IMR-90 (cell line): ENCODE measurements around the gene EPB41L3. TPM values are rescaled to one million over a fixed set of nuclear protein-coding genes. Genes with fewer than 3 reads are reported as not detected.

Experiments used
- ATAC-seq: fragments of 200-7000 bp; cut with Tn5 transposase; 2 replicates; pipeline ENCODE4 v1.9.1; 2020; ENCODE audit warnings: low read depth, mild to moderate bottlenecking, moderate library complexity
- BruUV-seq: library from RNA; stranded (reverse); fragments of 400-500 nt; replicated peaks from 2 replicates; lab custom pipeline; 2021; lab: Mats Ljungman, UMichigan
- CTCF ChIA-PET: fragments of 300-600 bp; formaldehyde crosslinking; extraction: SDS; loops from one replicate; lab custom pipeline; 2021; ENCODE audit warnings: antibody characterized with exemption; lab: Yijun Ruan, JAX
- POLR2A ChIA-PET: fragments of 300-600 bp; sonication (Branson Sonifier 250); formaldehyde crosslinking; loops from one replicate; lab custom pipeline; 2022; ENCODE audit warnings: antibody characterized with exemption; ENCODE audit not compliant: unreplicated experiment; lab: Charles Lee
- DNase-seq: peaks from one replicate; pipeline ENCODE4 v3.0.0; 2013
- H2AFZ ChIP-seq: replicated peaks from 2 replicates; pipeline ENCODE3; 2013; ENCODE audit warnings: low read length, mild to moderate bottlenecking; ENCODE audit not compliant: poor library complexity
- H2AK5ac ChIP-seq: 2 replicates; pipeline ENCODE4 v1.6.1; 2013; ENCODE audit warnings: low read depth, low read length, inconsistent platforms
- H2AK9ac ChIP-seq: replicated peaks from 2 replicates; pipeline ENCODE3; 2013; ENCODE audit warnings: mild to moderate bottlenecking, low read depth, low read length, moderate library complexity; ENCODE audit not compliant: poor library complexity
- H2BK120ac ChIP-seq: 2 replicates; pipeline ENCODE4 v1.6.1; 2013; ENCODE audit warnings: low read depth, low read length, inconsistent platforms
- H2BK15ac ChIP-seq: 3 replicates; pipeline ENCODE4 v1.6.1; 2013; ENCODE audit warnings: low read depth, low read length, inconsistent platforms
- H2BK20ac ChIP-seq: 2 replicates; pipeline ENCODE4 v1.6.1; 2013; ENCODE audit warnings: low read depth, mild to moderate bottlenecking, inconsistent platforms, low read length, moderate library complexity
- H2BK5ac ChIP-seq: 2 replicates; pipeline ENCODE4 v1.6.1; 2013; ENCODE audit warnings: mild to moderate bottlenecking, low read depth, low read length, inconsistent platforms; ENCODE audit not compliant: poor library complexity, severe bottlenecking
- H3K14ac ChIP-seq: replicated peaks from 2 replicates; pipeline ENCODE4 v1.6.1; 2013; ENCODE audit warnings: low read depth, low read length, inconsistent platforms
- H3K18ac ChIP-seq: 2 replicates; pipeline ENCODE4 v1.6.1; 2013; ENCODE audit warnings: low read depth, low read length, control low read depth
- H3K23ac ChIP-seq: 2 replicates; pipeline ENCODE4 v1.6.1; 2013; ENCODE audit warnings: low read depth, low read length, inconsistent platforms
- H3K27ac ChIP-seq: 2 replicates; pipeline ENCODE4 v1.5.1; 2013; ENCODE audit warnings: mild to moderate bottlenecking, control low read depth, low read length; ENCODE audit not compliant: insufficient read depth
- H3K27me3 ChIP-seq: 2 replicates; pipeline ENCODE4 v1.6.1; 2013; ENCODE audit warnings: low read length; ENCODE audit not compliant: control insufficient read depth, insufficient read depth
- H3K36me3 ChIP-seq: 2 replicates; pipeline ENCODE4 v1.6.1; 2013; ENCODE audit warnings: low read length, mixed read lengths; ENCODE audit not compliant: control insufficient read depth, insufficient read depth
- H3K4ac ChIP-seq: 2 replicates; pipeline ENCODE4 v1.6.1; 2013; ENCODE audit warnings: low read depth, low read length, inconsistent platforms
- H3K4me1 ChIP-seq: 2 replicates; pipeline ENCODE4 v1.6.1; 2013; ENCODE audit warnings: low read length, mixed read lengths; ENCODE audit not compliant: control insufficient read depth, insufficient read depth
- H3K4me2 ChIP-seq: 2 replicates; pipeline ENCODE4 v1.6.1; 2013; ENCODE audit warnings: low read depth, mild to moderate bottlenecking, control low read depth, low read length, moderate library complexity
- H3K4me3 ChIP-seq: 2 replicates; pipeline ENCODE4 v1.5.1; 2013; ENCODE audit warnings: low read depth, mild to moderate bottlenecking, control low read depth, low read length, moderate library complexity; ENCODE audit not compliant: insufficient read depth
- H3K56ac ChIP-seq: 2 replicates; pipeline ENCODE4 v1.6.1; 2013; ENCODE audit warnings: low read length, inconsistent platforms; ENCODE audit not compliant: insufficient read depth; ENCODE audit errors: extremely low read depth
- H3K79me1 ChIP-seq, 2 experiments: 2 replicates each; pipeline ENCODE4 v1.6.1; 2013; ENCODE audit warnings: low read length in 2 of 2, inconsistent platforms in 1 of 2, low read depth in 1 of 2
- H3K9ac ChIP-seq: 2 replicates; pipeline ENCODE4 v1.6.1; 2013; ENCODE audit warnings: low read depth, low read length, control low read depth
- H3K9me1 ChIP-seq: 2 replicates; pipeline ENCODE4 v1.6.1; 2013; ENCODE audit warnings: low read length, inconsistent platforms; ENCODE audit not compliant: insufficient read depth
- H3K9me3 ChIP-seq: 2 replicates; pipeline ENCODE4 v1.6.1; 2013; ENCODE audit warnings: low read length; ENCODE audit not compliant: control insufficient read depth, insufficient read depth
- H4K20me1 ChIP-seq: 2 replicates; pipeline ENCODE4 v1.6.1; 2013; ENCODE audit warnings: low read length, inconsistent platforms; ENCODE audit not compliant: insufficient read depth
- H4K5ac ChIP-seq: 2 replicates; pipeline ENCODE4 v1.6.1; 2013; ENCODE audit warnings: mild to moderate bottlenecking, low read depth, low read length, control low read depth
- H4K8ac ChIP-seq, 2 experiments: 2 replicates each; pipeline ENCODE4 v1.6.1; 2013; ENCODE audit warnings: low read depth in 2 of 2, low read length in 2 of 2, control low read depth in 1 of 2, inconsistent platforms in 1 of 2
- H4K91ac ChIP-seq: 2 replicates; pipeline ENCODE4 v1.6.1; 2013; ENCODE audit warnings: low read depth, low read length, inconsistent platforms; ENCODE audit not compliant: insufficient read depth
- CHD1 ChIP-seq: IDR thresholded peaks from 2 replicates; pipeline ENCODE4 v1.6.1; 2012; ENCODE audit warnings: low read depth, low read length, improper control_type of control experiment
- FOS ChIP-seq: fragments of 150-350 bp; IDR thresholded peaks from 2 replicates; pipeline ENCODE4 v1.6.1; 2016; ENCODE audit warnings: low read depth, low read length
- MAZ ChIP-seq: IDR thresholded peaks from 2 replicates; pipeline ENCODE4 v1.6.1; 2012; ENCODE audit warnings: low read depth, mild to moderate bottlenecking, low read length, improper control_type of control experiment, moderate library complexity, borderline replicate concordance
- MXI1 ChIP-seq: IDR thresholded peaks from 2 replicates; pipeline ENCODE4 v1.6.1; 2012; ENCODE audit warnings: low read depth, mild to moderate bottlenecking, low read length, moderate library complexity, borderline replicate concordance
- NFE2L2 ChIP-seq: fragments of 150-350 bp; IDR thresholded peaks from 2 replicates; pipeline ENCODE4 v1.6.1; 2016; ENCODE audit warnings: low read depth, mild to moderate bottlenecking, low read length
- POLR2A ChIP-seq: IDR thresholded peaks from 2 replicates; pipeline ENCODE4 v1.6.1; 2012; ENCODE audit warnings: mild to moderate bottlenecking, low read depth, low read length
- RAD21 ChIP-seq: IDR thresholded peaks from 2 replicates; pipeline ENCODE4 v1.6.1; 2012; ENCODE audit warnings: low read length, improper control_type of control experiment
- RCOR1 ChIP-seq: IDR thresholded peaks from 2 replicates; pipeline ENCODE4 v1.6.1; 2012; ENCODE audit warnings: mild to moderate bottlenecking, low read length, improper control_type of control experiment; ENCODE audit not compliant: insufficient replicate concordance
- RFX5 ChIP-seq: IDR thresholded peaks from 2 replicates; pipeline ENCODE4 v1.8.0; 2012; ENCODE audit warnings: low read depth, mild to moderate bottlenecking, low read length, moderate library complexity
- WGBS, 2 experiments: methylation state at CpG; one replicate each; pipeline versions ENCODE4 v1.1.5 to v1.1.7; 2013; ENCODE audit warnings: missing lambda C conversion rate in 2 of 2; ENCODE audit not compliant: insufficient read length in 1 of 2; ENCODE audit errors: extremely low coverage in 2 of 2; 5-methylcytosine and 5-hydroxymethylcytosine counted together
- dilution Hi-C: fragments of 300-500 bp; cut with HindIII; formaldehyde crosslinking; loops from one replicate; pipeline ENCODE4 v1.14.3; 2018; ENCODE audit warnings: low sequenced_read_pairs; ENCODE audit not compliant: unreplicated experiment
- in situ Hi-C: fragments of 300-500 bp; cut with MboI; formaldehyde crosslinking; loops from 3 replicates; pipeline ENCODE4 v1.14.3; 2019; ENCODE audit warnings: low sequenced_read_pairs, inconsistent platforms, mixed read lengths
- intact Hi-C: fragments of 100-400 bp; cut with micrococcal nuclease; formaldehyde crosslinking; loops from 2 replicates; pipeline ENCODE4 v1.10.0; 2022
- polyA plus RNA-seq, 3 experiments: library from polyadenylated mRNA; depleted of rRNA; stranded (reverse); fragments of >200 nt; gene quantifications; 2 replicates each; pipeline ENCODE4 v1.2.3, GENCODE V29; 2012; ENCODE audit warnings: low replicate concordance in 1 of 3
- total RNA-seq: library from RNA; depleted of rRNA; stranded (reverse); fragments of >200 nt; gene quantifications from 2 replicates; pipeline ENCODE4 v1.2.3, GENCODE V29; 2012

EPB41L3 gene
- total and polyA plus RNA-seq, 2 of the 4 experiments (the other 2 are of a cell fraction), result 36.6 to 70.3 TPM

DNA sequence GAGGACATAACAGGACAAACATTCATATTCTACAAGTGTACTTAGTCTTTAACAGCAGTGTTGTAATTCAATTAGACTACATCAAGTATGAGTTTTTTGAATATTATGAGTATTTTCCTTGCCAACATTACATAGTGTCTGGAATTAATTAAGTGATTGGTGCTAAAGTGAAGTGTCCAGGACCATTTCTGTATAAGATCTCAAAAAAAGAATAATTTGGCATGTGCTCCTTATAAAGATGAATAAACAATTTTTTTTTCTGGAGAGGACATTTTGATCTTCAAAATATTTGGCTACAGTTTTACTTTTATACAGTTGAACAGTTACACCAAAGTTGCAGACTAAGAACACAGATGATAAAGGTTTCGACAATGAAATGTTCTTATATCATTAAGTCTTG is 15.1 kb upstream of the EPB41L3 start:
- WGBS, 2 experiments, result no CpG with 5 or more reads among the region's 1 CpG
- Histone ChIP-seq H3K56ac (no peak overlapping the region), H2BK5ac (no peak overlapping the region), H3K27me3 (no peaks in the 10 kb centered on the region), H3K4ac (no peak overlapping the region), H2BK15ac (no peak overlapping the region), H2BK20ac (no peak overlapping the region), H3K4me2 (no peak overlapping the region), H3K4me3 (no peak overlapping the region), H3K27ac (no peak overlapping the region), H3K14ac (no peak overlapping the region), H4K5ac (no peak overlapping the region), H3K4me1 (no peaks in the 10 kb centered on the region), H3K23ac (no peak overlapping the region), H4K20me1 (no peaks in the 10 kb centered on the region), H4K8ac (no peak overlapping the region), H2BK120ac (no peak overlapping the region), H3K9ac (no peak overlapping the region), H2AK5ac (no peak overlapping the region), H4K91ac (no peak overlapping the region), H2AFZ (no peak overlapping the region), H3K79me1 (no peaks in the 10 kb centered on the region), H3K18ac (no peak overlapping the region), H3K9me1 (0 out of 2 replicates have a peak, but pooled peaks cover 3% of the 10 kb centered on the region), H3K36me3 (no peaks in the 10 kb centered on the region), H3K9me3 (no peaks in the 10 kb centered on the region), H2AK9ac (no peak overlapping the region)
- DNase-seq (no peak), ATAC-seq (no peak)
- dilution Hi-C loops, result no loop called here
- ChIA-PET POLR2A (no interaction called here), CTCF (no interaction called here)
- no TSS peak for BruUV-seq
- intact Hi-C loops, result no loop called here
- in situ Hi-C loops, result no loop called here
- TF ChIP-seq NFE2L2 (no peak), RFX5 (no peak), POLR2A (no peak), RAD21 (no peak), RCOR1 (no peak), MAZ (no peak), FOS (no peak), MXI1 (no peak), CHD1 (no peak)
